HG03135 (cell line): ENCODE measurements around the gene SCN8A.
"Not testable (repeated sequence)": the region's sequence is repeated elsewhere in the genome, so short reads cannot be mapped to it uniquely, and the experiment has no call there.

Experiments used
- ATAC-seq: cut with Tn5 transposase; IDR thresholded peaks from one replicate; pipeline ENCODE4 v1.9.1; 2021; ENCODE audit warnings: mild to moderate bottlenecking, moderate library complexity; ENCODE audit not compliant: unreplicated experiment

SCN8A gene

GRCh38 chr12:51622564-51622963 is 31.5 kb downstream of the SCN8A start:
- no peak for ATAC-seq

GRCh38 chr12:51625370-51625769 is 34.3 kb downstream of the SCN8A start:
- ATAC-seq, result no peak

GRCh38 chr12:51626115-51626514 is 35.1 kb downstream of the SCN8A start:
- ATAC-seq, result no peak

GRCh38 chr12:51626629-51627028 is 35.6 kb downstream of the SCN8A start:
- no peak for ATAC-seq

GRCh38 chr12:51630256-51630880 is 39.3 kb downstream of the SCN8A start:
- ATAC-seq, result no peak

GRCh38 chr12:51630986-51631385 is 40.0 kb downstream of the SCN8A start:
- ATAC-seq, result no peak

GRCh38 chr12:51631591-51631990 is 40.6 kb downstream of the SCN8A start:
- ATAC-seq, result no peak

- ATAC-seq, result no peak
Measured at GRCh38 chr12:51632623-51633022, 41.6 kb downstream of the SCN8A start.

GRCh38 chr12:51635346-51635745 is 44.3 kb downstream of the SCN8A start:
- ATAC-seq, result no peak

GRCh38 chr12:51636581-51636980 is 45.5 kb downstream of the SCN8A start:
- no peak for ATAC-seq

- no peak for ATAC-seq
Measured at GRCh38 chr12:51636986-51637385, 46.0 kb downstream of the SCN8A start.

- no peak for ATAC-seq
Measured at GRCh38 chr12:51639361-51639760, 48.3 kb downstream of the SCN8A start.

- ATAC-seq, result no peak
Measured at GRCh38 chr12:51642286-51642685, 51.3 kb downstream of the SCN8A start.

GRCh38 chr12:51643951-51644350 is 52.9 kb downstream of the SCN8A start:
- ATAC-seq, result no peak

GRCh38 chr12:51644691-51645090 is 53.7 kb downstream of the SCN8A start:
- ATAC-seq, result not testable (repeated sequence)

GRCh38 chr12:51645961-51646360 is 54.9 kb downstream of the SCN8A start:
- no peak for ATAC-seq

GRCh38 chr12:51647647-51648046 is 56.6 kb downstream of the SCN8A start:
- no peak for ATAC-seq

GRCh38 chr12:51653431-51653830 is 62.4 kb downstream of the SCN8A start:
- no peak for ATAC-seq

GRCh38 chr12:51661199-51661598 is 70.2 kb downstream of the SCN8A start:
- no peak for ATAC-seq

- no peak for ATAC-seq
Measured at GRCh38 chr12:51661836-51662235, 70.8 kb downstream of the SCN8A start.

- ATAC-seq, result no peak
Measured at GRCh38 chr12:51662728-51663154, 71.7 kb downstream of the SCN8A start.

- no peak for ATAC-seq
Measured at GRCh38 chr12:51663390-51663789, 72.4 kb downstream of the SCN8A start.

GRCh38 chr12:51666696-51667095 is 75.7 kb downstream of the SCN8A start:
- no peak for ATAC-seq
